HCT116 (cell line): ENCODE measurements around the gene DUOXA1. TPM values are rescaled to one million over a fixed set of nuclear protein-coding genes. Genes with fewer than 3 reads are reported as not detected.

Experiments used
- ATAC-seq: fragments of 200-7000 bp; cut with Tn5 transposase; 2 replicates; pipeline ENCODE4 v1.9.1; 2020; ENCODE audit warnings: mild to moderate bottlenecking, moderate library complexity
- BruUV-seq: library from RNA; stranded (reverse); fragments of 400-500 nt; replicated peaks from 2 replicates; lab custom pipeline; 2021; lab: Mats Ljungman, UMichigan
- CTCF ChIA-PET: fragments of 300-600 bp; sonication (Branson Sonifier 250); formaldehyde crosslinking; loops from one replicate; lab custom pipeline; 2021; ENCODE audit warnings: antibody characterized with exemption; lab: Charles Lee
- POLR2A ChIA-PET: fragments of 300-600, 350-600 bp; sonication (Branson Sonifier 250); formaldehyde crosslinking; loops from one replicate; lab custom pipeline; 2021; ENCODE audit warnings: antibody characterized with exemption; lab: Charles Lee
- RAD21 ChIA-PET, 2 experiments: fragments of 300-600 bp; sonication (Branson Sonifier 250); formaldehyde crosslinking; loops; one replicate each; lab custom pipeline; 2023; ENCODE audit warnings: low total read pairs in 2 of 2; ENCODE audit not compliant: uncharacterized antibody in 2 of 2, unreplicated experiment in 2 of 2, low non-redundant PET in 1 of 2; lab: Charles Lee
- DNase-seq: peaks from one replicate; pipeline ENCODE4 v3.0.0-alpha.2; 2010; ENCODE audit warnings: low read depth, low spot score
- H2AFZ ChIP-seq: fragments of 200-600 bp; shearing (Covaris generic), sonication (generic); 2 replicates; pipeline ENCODE4 v1.6.1; 2017; ENCODE audit warnings: low read depth, mixed run types, mixed read lengths, antibody characterized with exemption, low read length; ENCODE audit not compliant: poor library complexity, severe bottlenecking
- H3K27ac ChIP-seq: 2 replicates; pipeline ENCODE4 v1.5.1; 2012; ENCODE audit warnings: low read depth, low read length
- H3K27me3 ChIP-seq: fragments of 200-600 bp; sonication (generic); 2 replicates; pipeline ENCODE4 v1.6.1; 2016; ENCODE audit warnings: mixed run types, low read length, mixed read lengths; ENCODE audit not compliant: insufficient read depth
- H3K36me3 ChIP-seq, 2 experiments: fragments of 200-500 bp in 1 of 2; fragments of 200-600 bp in 1 of 2; sonication (Bioruptor generic) in 1 of 2; sonication (generic) in 1 of 2; 2 replicates each; pipeline versions ENCODE4 v1.5.1 to v1.6.1; 2014 to 2016; ENCODE audit warnings: low read length in 2 of 2, inconsistent platforms in 1 of 2, mixed read lengths in 1 of 2, mixed run types in 1 of 2; ENCODE audit not compliant: insufficient read depth in 2 of 2, control insufficient read depth in 1 of 2
- H3K4me1 ChIP-seq, 2 experiments: fragments of 200-600 bp in 1 of 2; sonication (generic) in 1 of 2; 2 replicates each; pipeline versions ENCODE4 v1.5.1 to v1.6.1; 2012 to 2017; ENCODE audit warnings: low read length in 2 of 2, inconsistent platforms in 1 of 2, mild to moderate bottlenecking in 1 of 2, mixed read lengths in 1 of 2, mixed run types in 1 of 2, moderate library complexity in 1 of 2; ENCODE audit not compliant: insufficient read depth in 2 of 2, control insufficient read depth in 1 of 2
- H3K4me2 ChIP-seq: fragments of 200-600 bp; sonication (generic); 2 replicates; pipeline ENCODE4 v1.6.1; 2017; ENCODE audit warnings: mixed run types, low read length, mixed read lengths
- H3K4me3 ChIP-seq, 2 experiments: fragments of 200-600 bp in 1 of 2; sonication (generic) in 1 of 2; replicated peaks in 1 of 2; 2 replicates each; pipeline ENCODE4 v1.5.1; 2011 to 2016; ENCODE audit warnings: low read length in 2 of 2, control low read depth in 1 of 2, low read depth in 1 of 2, mild to moderate bottlenecking in 1 of 2, mixed read lengths in 1 of 2, mixed run types in 1 of 2
- H3K79me2 ChIP-seq: fragments of 200-600 bp; sonication (generic); 2 replicates; pipeline ENCODE4 v1.6.1; 2017; ENCODE audit warnings: mild to moderate bottlenecking, mixed run types, low read length, moderate library complexity, mixed read lengths; ENCODE audit not compliant: insufficient read depth
- H3K9ac ChIP-seq: fragments of 200-600 bp; sonication (generic); 2 replicates; pipeline ENCODE4 v1.6.1; 2016; ENCODE audit warnings: low read length, mixed read lengths
- H3K9me2 ChIP-seq: fragments of 200-600 bp; sonication (generic), shearing (Covaris generic); 2 replicates; pipeline ENCODE4 v1.6.1; 2017; ENCODE audit warnings: mixed run types, mild to moderate bottlenecking, moderate library complexity; ENCODE audit not compliant: insufficient read depth
- H3K9me3 ChIP-seq, 2 experiments: fragments of 200-500 bp in 1 of 2; fragments of 200-600 bp in 1 of 2; sonication (Bioruptor generic) in 1 of 2; sonication (generic) in 1 of 2; 2 replicates each; pipeline ENCODE4 v1.6.1; 2014 to 2017; ENCODE audit warnings: low read length in 2 of 2, mixed read lengths in 2 of 2, inconsistent platforms in 1 of 2, low read depth in 1 of 2, mild to moderate bottlenecking in 1 of 2, mixed run types in 1 of 2, moderate library complexity in 1 of 2; ENCODE audit not compliant: control insufficient read depth in 1 of 2, insufficient read depth in 1 of 2
- H4K20me1 ChIP-seq: fragments of 200-600 bp; sonication (generic), shearing (Covaris generic); 2 replicates; pipeline ENCODE4 v1.6.1; 2017; ENCODE audit warnings: mixed run types, mild to moderate bottlenecking, moderate library complexity; ENCODE audit not compliant: insufficient read depth
- CBX3 ChIP-seq: IDR thresholded peaks from 2 replicates; pipeline ENCODE4 v1.6.1; 2012; ENCODE audit warnings: low read depth
- CTCF ChIP-seq, 3 experiments: fragments of 200-600 bp in 1 of 3; sonication (generic) in 1 of 3; IDR thresholded peaks in 2 of 3; conservative IDR thresholded peaks in 1 of 3; 2 replicates each; pipeline ENCODE4 v1.5.1; 2012 to 2017; ENCODE audit warnings: low read depth in 2 of 3, low read length in 2 of 3, antibody characterized with exemption in 1 of 3, borderline replicate concordance in 1 of 3, control low read depth in 1 of 3, mild to moderate bottlenecking in 1 of 3, mixed read lengths in 1 of 3, mixed run types in 1 of 3, moderate library complexity in 1 of 3; ENCODE audit not compliant: insufficient read depth in 1 of 3
- ELF1 ChIP-seq: IDR thresholded peaks from 2 replicates; pipeline ENCODE4 v1.6.1; 2012; ENCODE audit warnings: low read depth, borderline replicate concordance
- FOSL1 ChIP-seq: IDR thresholded peaks from 2 replicates; pipeline ENCODE4 v1.6.1; 2012; ENCODE audit warnings: low read depth
- JUND ChIP-seq: IDR thresholded peaks from 2 replicates; pipeline ENCODE4 v1.6.1; 2012
- MAX ChIP-seq: IDR thresholded peaks from 2 replicates; pipeline ENCODE4 v1.6.1; 2012
- POLR2AphosphoS5 ChIP-seq: IDR thresholded peaks from 2 replicates; pipeline ENCODE4 v1.6.1; 2011; ENCODE audit warnings: mild to moderate bottlenecking, low read depth, low read length, moderate library complexity
- SIN3A ChIP-seq: IDR thresholded peaks from 2 replicates; pipeline ENCODE4 v1.6.1; 2012; ENCODE audit warnings: low read depth
- SP1 ChIP-seq: IDR thresholded peaks from 2 replicates; pipeline ENCODE4 v1.6.1; 2012; ENCODE audit warnings: low read depth
- YY1 ChIP-seq: IDR thresholded peaks from 2 replicates; pipeline ENCODE4 v1.6.1; 2011; ENCODE audit warnings: low read length, low read depth, moderate library complexity, mild to moderate bottlenecking; ENCODE audit not compliant: insufficient replicate concordance; ENCODE audit errors: extremely low read depth
- ZNF274 ChIP-seq: fragments of 200-500 bp; sonication (Bioruptor generic); IDR thresholded peaks from 2 replicates; pipeline ENCODE4 v1.6.1; 2014; ENCODE audit warnings: mild to moderate bottlenecking, low read depth, low read length, inconsistent platforms
- intact Hi-C: fragments of 100-400 bp; cut with micrococcal nuclease; formaldehyde crosslinking; loops from 2 replicates; pipeline ENCODE4 v1.10.0; 2022
- total RNA-seq: library from RNA; stranded (reverse); gene quantifications from one replicate; pipeline ENCODE4 v1.2.1, GENCODE V29; 2021; ENCODE audit not compliant: unreplicated experiment

Gene DUOXA1
- total RNA-seq, 1 experiment from 2014 or later: 2.3 TPM

GRCh38 chr15:45148076-45149059 lies 18.7 kb upstream of the DUOXA1 start:
- POLR2A ChIA-PET: no interaction called here
- no peak for TF ChIP-seq ELF1
- TF ChIP-seq SP1: no peak
- TF ChIP-seq POLR2AphosphoS5: no peak
- TF ChIP-seq JUND: no peak
- no peak for TF ChIP-seq MAX
- no peak for TF ChIP-seq CBX3
- no peak for TF ChIP-seq SIN3A
- no peak for TF ChIP-seq YY1
- no peak for TF ChIP-seq ZNF274
- no peak for TF ChIP-seq FOSL1
- TF ChIP-seq CTCF (IDR thresholded peaks at IDR 0.05 in 2 of 3, conservative IDR thresholded peaks at IDR 0.05 in 1 of 3; ENCODE audit: borderline replicate concordance in 1 of 3, insufficient read depth in 1 of 3, low read depth in 2 of 3, low read length in 2 of 3): no peak
- TF ChIP-seq, all 23 proteins: peak for 0
- no peak overlapping the region for H3K4me2 ChIP-seq
- H3K9ac ChIP-seq: no peak overlapping the region
- H3K9me2 ChIP-seq: no peaks in the 10 kb centered on the region
- H3K9me3 ChIP-seq: no peaks in the 10 kb centered on the region
- RAD21 ChIA-PET: no interaction called here
- H3K4me1 ChIP-seq: peaks cover 0 to 4% of the 10 kb centered on the region in 2 experiments; a peak in 1 of 4 replicates
- H3K27ac ChIP-seq: no peak overlapping the region
- no peak for ATAC-seq
- no TSS peak for BruUV-seq
- intact Hi-C loops: no loop called here
- CTCF ChIA-PET: interaction anchor here (1.2 kb wide), 1 partner anchor 15 kb away, joined by 5 read pairs; no protein-coding TSS in a partner anchor
- peaks cover 0 to 2% of the 10 kb centered on the region in 2 experiments; a peak in 1 of 4 replicates for H3K36me3 ChIP-seq
- no peaks in the 10 kb centered on the region for H3K27me3 ChIP-seq
- no peaks in the 10 kb centered on the region for H3K79me2 ChIP-seq
- H4K20me1 ChIP-seq: no peaks in the 10 kb centered on the region
- no peak overlapping the region for H2AFZ ChIP-seq
- DNase-seq: no peak
- H3K4me3 ChIP-seq: no peak overlapping the region
